ENCODE results near the gene ACTA1.
"Not testable (repeated sequence)": the region's sequence is repeated elsewhere in the genome, so short reads cannot be mapped to it uniquely, and the experiment has no call there.

Gene ACTA1

DNA sequence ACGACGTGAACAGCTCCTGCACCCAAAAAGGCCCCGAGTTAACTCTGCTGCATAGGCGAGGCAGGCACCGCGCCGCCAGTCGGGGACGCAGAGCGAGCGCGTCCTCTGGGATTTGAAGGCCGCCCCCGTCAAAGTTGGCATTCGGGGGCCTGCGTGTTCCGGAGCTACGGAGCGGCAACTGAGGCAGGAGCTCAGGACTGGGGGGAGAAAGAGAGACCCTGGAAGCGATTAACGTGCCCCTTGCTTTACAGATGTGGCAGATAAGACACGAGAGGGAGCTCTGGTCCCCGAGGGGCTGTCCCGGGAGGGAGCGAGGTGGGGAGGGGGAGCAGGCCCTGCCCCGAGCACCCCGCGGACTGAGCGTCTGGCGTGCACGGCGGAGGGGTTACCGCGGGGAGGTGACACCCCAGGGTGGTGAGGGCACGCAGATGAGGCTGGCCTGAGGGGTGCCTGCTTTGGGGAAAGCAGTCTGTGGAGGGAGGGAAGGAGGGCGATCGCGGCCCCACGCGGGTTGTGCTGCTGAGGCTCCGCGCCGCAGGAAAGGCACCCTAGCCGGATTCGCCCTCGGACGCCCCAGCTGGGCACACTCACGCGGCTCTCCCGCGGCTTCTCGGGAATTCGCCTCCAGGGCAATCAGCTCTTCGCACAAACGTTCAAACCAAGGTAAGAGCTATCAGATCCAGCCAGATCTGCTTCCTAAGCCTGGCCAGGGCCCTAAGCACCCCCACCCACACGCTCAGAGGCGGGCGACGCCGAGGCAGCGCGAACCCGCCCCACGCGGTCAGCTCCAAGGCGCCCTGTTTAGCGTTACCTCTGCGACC, 26.5 kb downstream of the ACTA1 start:
- no peak for DNase-seq

DNA sequence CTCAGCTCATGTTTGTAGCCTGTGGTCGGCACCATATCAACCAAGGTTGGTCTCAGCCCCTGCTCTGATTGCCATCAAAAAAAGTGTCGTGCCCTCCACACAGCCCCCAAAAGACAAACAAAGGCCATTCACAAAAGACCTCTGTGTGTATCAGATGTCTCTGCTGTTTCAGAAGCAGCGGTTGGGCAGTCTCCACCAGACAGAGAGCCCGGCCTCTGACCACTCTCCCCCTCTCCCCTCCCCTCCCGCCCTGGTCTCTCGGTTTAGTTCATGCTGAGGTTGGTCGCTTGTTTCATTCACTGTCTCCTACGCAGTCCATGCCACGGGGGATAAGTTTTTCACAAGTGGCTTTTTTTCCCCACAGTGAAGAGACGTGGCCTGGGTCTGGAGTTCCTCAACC, 27.1 kb downstream of the ACTA1 start:
- DNase-seq: no peak

DNA sequence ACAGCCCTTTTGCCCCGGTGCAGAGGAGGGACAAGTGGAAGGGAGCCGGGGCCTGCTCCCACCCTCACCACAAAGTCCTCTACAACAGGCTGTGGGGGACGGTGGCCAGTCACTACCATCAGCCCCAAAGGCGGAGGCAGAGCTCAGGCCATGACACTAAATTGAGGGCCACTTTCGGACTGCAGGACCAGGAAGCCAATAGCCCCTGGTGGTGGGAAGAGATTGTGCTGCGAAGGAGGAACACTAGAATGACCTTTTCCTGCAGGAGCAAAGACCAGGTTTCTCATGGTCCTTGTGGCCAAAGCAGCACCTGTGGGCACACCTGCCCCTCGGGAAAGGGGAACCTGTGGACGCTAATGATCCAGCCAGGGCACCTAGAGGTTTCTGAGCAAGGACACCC, 30.3 kb downstream of the ACTA1 start:
- DNase-seq: no peak

DNA sequence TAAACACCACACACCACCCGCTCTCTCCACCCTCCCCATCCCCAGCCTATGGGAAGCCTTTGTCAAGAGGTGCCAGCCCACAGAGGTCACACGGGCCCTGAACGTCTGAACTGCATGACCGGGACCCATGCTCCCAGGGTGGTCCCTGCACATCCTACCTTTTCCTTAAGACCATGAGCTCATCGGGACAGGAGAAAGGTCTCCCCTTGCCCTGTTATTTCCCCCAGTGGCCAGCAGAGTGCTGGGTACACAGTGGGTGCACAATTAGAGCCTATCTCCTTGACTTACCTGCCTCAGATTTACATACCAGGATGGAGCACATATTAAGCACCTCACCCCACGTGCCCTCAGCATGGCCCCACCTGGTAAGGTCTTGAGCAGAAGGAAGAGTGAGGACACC, 30.9 kb downstream of the ACTA1 start:
- no peak for DNase-seq

DNA sequence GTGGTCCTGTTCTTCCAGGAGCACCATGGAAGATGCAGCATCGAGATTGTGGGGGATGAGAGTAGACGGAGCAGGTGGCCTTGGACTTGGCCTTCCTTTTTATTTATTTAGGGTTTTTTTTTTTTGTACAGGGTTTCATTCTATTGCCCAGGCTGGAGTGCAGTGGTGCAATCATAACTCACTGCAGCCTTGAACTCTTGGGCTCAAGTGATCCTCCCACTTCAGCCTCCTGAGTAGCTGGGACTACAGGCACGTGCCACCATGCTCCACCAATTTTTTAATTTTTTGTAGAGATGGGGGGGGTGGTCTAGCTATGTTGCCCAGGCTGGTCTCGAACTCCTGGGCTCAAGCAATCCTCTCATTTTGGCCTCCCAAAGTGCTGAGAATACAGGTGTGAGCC, 31.6 kb downstream of the ACTA1 start:
- not testable (repeated sequence) for DNase-seq

DNA sequence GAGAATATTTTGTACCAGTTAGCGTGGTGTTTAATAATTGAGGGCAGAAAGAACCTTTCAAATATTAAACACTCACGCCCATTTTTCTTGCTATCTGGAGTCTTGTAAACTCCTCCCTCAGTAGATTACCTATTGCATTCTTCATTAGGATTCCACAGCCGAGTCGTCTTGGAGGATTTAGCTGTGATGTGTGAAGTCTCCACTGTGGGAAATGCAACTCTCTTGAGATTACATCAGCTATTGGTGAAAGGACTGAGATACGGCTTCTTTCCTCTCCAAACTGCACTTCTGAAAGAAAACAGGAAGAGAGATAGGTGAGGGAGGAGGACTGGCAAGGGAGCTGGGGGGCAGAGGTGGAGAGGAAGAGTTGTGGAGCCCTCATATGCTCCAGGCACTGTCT, 36.1 kb downstream of the ACTA1 start:
- DNase-seq: no peak

DNA sequence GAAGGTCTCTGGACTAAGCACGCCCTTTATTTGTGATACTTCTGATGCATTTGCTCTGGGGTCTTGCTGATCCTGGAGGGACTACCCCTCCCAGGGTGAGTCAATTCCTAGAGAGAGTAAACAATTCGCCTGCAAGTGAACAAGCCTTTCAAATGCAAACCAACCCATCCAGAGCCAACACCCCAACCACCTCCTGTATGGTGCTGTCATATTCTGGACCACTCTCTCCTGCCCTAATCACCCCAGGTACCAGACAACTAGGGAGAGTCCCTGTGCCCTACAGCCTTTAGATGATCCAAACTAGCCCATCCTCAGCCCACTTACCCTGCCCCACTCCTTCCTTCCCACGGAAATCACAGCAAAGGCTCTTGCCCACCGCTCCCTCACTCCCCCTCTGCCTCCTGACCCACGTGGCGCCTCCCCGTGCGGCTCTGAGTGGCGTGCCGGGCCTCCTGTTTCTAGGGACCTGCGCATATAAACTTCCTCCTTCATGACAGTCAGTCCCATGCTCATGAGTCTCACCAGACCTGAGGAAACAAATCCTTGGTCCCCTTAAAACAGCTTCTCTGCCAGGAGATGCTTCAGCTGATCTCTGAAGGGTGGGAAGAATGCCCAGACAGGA, 37.2 kb downstream of the ACTA1 start:
- DNase-seq: no peak

DNA sequence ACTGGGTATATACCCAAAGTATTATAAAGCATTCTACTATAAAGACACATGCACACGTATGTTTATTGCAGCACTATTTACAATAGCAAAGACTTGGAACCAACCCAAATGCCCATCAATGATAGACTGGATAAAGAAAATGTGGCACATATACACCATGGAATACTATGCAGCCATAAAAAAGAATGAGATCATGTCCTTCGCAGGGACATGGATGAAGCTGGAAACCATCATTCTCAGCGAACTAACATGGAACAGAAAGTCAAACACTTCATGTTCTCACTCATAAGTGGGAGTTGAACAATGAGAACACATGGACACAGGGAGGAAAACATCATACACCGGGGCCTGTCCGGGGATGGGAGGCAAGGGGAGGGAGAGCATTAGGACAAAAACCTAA, 39.4 kb downstream of the ACTA1 start:
- not testable (repeated sequence) for DNase-seq

DNA sequence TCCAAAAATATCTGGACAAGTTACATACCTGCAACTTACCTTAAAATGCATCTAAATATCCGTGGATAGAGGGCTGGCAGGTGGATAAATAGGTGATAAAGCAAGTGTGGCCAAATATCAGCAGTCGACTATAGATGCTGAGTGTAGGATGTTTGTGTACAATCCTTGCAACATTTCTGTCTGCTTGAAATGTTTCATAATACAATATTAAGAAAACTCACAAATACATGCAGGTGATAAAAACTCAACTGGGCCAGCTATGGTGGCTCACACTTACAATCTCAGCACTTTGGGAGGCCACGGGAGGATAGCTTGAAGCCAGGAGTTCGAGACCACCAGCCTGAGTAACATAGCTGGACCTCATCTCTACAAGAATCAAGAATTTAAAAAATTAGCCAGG, 41.0 kb downstream of the ACTA1 start:
- no peak for DNase-seq

DNA sequence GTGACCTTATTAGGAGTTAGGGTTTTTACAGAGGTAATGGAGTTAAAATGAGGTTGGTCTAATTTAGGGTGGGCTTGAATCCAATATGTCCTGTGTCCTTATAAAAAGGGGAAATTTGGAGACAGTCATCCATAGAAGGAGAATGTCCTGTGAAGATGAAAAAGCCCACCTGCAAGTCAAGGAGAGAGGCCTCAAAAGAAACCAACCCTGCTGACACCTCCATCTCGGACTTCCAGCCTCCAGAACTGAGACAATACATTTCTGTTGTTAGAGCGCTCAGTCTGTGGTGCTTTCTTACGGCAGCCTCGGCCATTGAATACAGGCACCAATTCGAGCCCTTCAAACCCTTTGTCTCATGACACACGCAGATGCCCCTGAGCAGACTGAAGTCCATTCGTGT, 43.8 kb downstream of the ACTA1 start:
- DNase-seq: no peak

DNA sequence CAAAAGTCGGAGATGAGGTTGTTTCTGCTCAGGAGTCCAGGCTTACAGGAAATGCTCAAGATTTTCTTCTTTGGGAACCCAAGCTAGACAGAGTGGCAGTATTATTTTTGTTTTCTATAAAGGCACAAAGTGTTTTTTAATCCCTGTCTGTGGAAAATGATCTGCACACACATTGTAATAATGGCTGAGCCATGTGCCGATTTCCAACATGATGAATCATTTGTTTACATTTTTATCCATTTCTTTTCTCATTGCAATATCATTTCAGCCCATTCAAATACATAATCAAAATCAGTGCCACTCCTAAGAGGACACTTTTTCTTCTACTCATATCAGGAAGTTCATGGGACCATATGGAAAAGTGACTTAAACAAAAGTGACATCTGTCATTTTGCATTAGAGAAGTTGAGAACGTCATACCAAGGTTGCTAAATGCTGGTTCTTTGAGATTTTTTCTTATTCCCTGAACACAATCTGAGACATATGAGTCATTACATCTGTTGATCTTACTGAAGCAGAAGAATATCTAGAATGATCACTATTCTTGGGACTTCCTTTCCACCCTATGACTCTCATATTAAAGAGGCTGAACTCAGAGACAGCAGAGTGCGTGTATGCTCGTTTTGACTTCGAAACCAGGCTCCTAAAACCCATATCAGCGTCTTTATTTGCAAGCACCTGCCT, 44.9 kb downstream of the ACTA1 start:
- DNase-seq: no peak

DNA sequence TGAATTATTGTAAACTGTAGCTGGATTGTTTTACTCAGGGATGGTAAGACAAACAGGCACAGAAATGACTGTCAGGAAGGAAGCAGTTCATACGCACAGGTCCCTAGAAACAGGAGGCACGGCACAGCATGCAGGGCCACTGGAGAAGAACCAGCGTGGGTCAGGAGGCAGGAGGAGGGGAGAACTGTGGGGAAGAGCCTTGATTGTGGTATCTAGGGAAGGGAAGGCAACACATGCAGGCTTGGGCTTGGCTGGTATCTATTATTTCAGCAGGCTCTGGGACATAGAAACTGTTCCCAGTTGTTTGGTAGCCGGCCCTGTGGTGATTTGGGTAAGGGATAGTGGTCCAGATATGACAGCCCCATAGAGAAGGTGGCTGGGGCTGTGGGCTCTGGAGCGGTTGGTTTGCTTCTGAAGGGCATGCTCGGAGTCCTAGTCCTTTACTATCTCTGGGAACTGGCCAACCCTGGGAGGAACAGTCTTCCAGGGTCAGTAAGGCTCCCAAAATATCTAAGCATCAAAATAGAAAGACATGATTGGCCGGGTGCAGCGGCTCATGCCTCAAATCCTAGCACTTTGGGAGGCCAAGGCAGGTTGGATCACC, 47.9 kb downstream of the ACTA1 start:
- DNase-seq: no peak

DNA sequence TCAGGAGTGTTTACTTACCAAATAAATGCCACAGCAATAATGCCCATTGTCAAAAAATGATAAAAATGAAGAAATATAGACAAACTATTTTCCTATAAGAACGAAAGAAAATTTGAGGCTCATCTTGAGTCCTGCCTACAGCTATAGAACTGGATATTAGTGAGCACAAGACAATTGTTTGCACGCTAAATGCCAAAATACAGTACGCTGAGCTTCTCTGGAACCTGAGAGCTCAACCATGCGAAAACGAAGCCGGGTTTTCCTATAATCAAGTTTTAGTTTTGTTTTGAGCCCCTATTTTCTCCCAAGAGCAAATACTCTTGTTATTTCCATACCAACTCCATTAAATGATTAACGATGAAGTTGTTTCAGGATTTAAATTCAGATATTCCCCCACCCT, 49.1 kb downstream of the ACTA1 start:
- DNase-seq: no peak

DNA sequence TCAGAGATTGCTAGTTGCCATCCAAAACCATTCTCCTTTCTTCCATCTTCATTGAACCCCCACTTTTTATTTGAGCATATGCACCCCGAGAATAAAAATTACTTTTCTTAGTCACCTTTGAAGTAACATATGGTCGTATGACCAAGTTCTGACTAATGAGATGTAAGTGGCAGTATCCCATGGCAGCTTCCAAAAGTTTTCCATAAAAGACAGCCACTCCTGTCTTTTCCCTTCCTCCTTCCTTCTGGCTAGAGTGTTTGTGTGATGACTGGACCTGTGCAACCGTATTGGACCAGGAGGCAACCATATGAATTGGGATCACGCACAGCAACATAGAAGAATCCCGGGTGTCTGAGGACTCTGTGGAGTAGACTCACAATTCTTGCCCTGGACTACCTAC, 49.9 kb downstream of the ACTA1 start:
- no peak for DNase-seq

DNA sequence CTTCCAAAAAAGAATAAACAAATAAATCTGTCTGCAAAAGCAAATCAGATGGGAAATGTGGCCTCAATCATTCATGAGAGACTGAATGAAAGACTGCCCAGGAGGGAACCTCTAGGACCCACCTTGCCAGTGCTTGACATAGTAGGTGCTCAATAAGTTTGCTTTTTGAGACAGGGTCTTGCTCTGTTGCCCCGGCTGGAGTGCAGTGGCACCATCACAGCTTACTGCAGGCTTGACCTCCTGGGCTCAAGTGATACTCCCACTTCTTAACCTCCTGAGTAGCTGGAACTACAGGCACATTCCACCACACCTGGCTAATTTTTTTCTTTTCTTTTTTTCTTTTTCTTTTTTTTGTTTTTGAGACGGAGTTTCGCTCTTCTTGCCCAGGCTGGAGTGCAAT, 50.7 kb downstream of the ACTA1 start:
- no peak for DNase-seq

Measured in NCI-H187 (cell line).